Left lung (tissue), 10 donors: ENCODE results near the gene ADGRA1. TPM values are rescaled to one million over a fixed set of nuclear protein-coding genes. Genes with fewer than 3 reads are reported as not detected.

Source experiments
- ATAC-seq: fragments of 200-7000 bp; cut with Tn5 transposase; one replicate; pipeline ENCODE4 v1.9.1; 2020; ENCODE audit warnings: moderate library complexity
- DNase-seq, 4 donors: peaks; one replicate each; pipeline ENCODE4 v3.0.0-alpha.2; 2013 to 2020
- H3K27ac ChIP-seq, 2 donors: fragments of 200-600 bp; sonication (generic) in 1 of 2; one replicate each; pipeline versions ENCODE4 v1.5.0 to v1.8.0; 2020 to 2021
- H3K27me3 ChIP-seq, 2 donors: fragments of 200-600 bp; sonication (generic) in 1 of 2; one replicate each; pipeline versions ENCODE4 v1.5.0 to v1.8.0; 2020 to 2021
- H3K36me3 ChIP-seq, 2 donors: fragments of 200-600 bp; sonication (generic) in 1 of 2; one replicate each; pipeline versions ENCODE4 v1.5.0 to v1.8.0; 2020 to 2021
- H3K4me1 ChIP-seq, 2 donors: fragments of 200-600 bp; one replicate each; pipeline ENCODE4 v1.8.0; 2021
- H3K4me3 ChIP-seq, 2 donors: fragments of 200-600 bp; sonication (generic) in 1 of 2; one replicate each; pipeline versions ENCODE4 v1.5.0 to v1.8.0; 2020 to 2021; ENCODE audit warnings: mild to moderate bottlenecking in 1 of 2
- H3K9me3 ChIP-seq, 2 donors: fragments of 200-600 bp; sonication (generic) in 1 of 2; one replicate each; pipeline versions ENCODE4 v1.5.0 to v1.8.0; 2020 to 2021
- intact Hi-C, 2 donors: fragments of 100-400 bp; cut with DNase I; formaldehyde crosslinking; loops; one replicate each; pipeline versions ENCODE4 v1.11.2 to v1.14.2; 2022
- polyA plus RNA-seq, 6 donors: library from polyadenylated mRNA; unstranded; fragments of 120-200 nt; gene quantifications; one replicate each; pipeline ENCODE4 v1.2.1, GENCODE V29; 2013; ENCODE audit not compliant: insufficient read length in 6 of 6
- total RNA-seq, 2 donors: library from RNA; stranded (reverse); fragmentation: NEBNext Ultra II Directional; extraction: Animal tissue kit (Norgen Biotek cat#: 25700); gene quantifications; one replicate each; pipeline ENCODE4 v1.2.1, GENCODE V29; 2021
- TF ChIP-seq, protein P1 (sequence below), 2 donors: fragments of 200-600 bp; sonication (generic) in 1 of 2; IDR thresholded peaks; one replicate each; pipeline versions ENCODE4 v1.5.0 to v1.8.0; 2021; ENCODE audit warnings: antibody characterized with exemption in 2 of 2
- donor health status: DM: no; HTN: yes; CAD: no.
- donor health status: DM: no; HTN: no; CAD: no.

Gene ADGRA1
- total and polyA plus RNA-seq, 8 donors = 0.07 to 0.24 (median 0.09) TPM; not detected in 1

DNA sequence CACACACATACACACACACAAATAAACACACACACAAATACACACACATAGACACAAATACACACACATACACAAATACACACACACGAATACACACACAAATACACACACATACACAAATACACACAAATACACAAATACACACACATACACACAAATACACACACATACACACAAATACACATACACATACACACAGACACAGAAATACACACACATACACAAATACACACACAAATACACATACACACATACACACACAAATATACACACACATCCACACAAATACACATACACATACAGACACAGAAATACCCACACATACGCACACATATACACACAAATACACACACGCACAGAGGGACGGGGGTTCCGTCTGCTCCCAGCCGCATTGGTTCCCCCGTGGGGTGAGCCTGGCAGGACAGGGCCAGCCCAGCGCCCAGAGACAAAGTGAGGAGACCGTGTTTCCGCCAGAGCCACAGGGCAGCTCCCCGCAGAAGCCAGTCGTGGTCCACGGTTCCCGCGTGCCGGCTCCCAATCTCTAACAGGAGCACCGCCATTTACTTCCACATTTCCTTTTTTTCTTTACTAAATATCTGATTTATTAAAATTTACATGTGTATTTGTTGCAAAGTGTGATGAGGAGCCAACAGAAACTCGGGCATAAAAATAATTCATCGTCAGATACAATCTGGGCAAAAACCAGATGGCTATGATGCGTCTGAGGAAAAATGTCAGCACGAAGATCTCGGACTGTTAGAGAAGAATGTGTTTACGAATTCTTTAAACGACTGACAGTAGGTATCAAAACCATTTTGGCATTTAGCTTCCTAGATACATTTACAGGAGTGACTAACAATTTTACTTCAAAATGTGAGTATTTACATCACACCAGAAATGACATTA is 69.2 kb downstream of the ADGRA1 start:
- no peak overlapping the region for H3K4me3 ChIP-seq
- H3K27me3 ChIP-seq = peaks cover 5 to 60% of the 10 kb centered on the region in 2 donors
- H3K9me3 ChIP-seq = no peaks in the 10 kb centered on the region
- DNase-seq (peak in 1 of 4 donors; percentile 64), ATAC-seq (no peak)
- H3K27ac ChIP-seq = no peak overlapping the region
- H3K4me1 ChIP-seq = peaks cover 0 to 7% of the 10 kb centered on the region in 2 donors
- intact Hi-C loops = no loop called here
- TF ChIP-seq, protein P1, sequence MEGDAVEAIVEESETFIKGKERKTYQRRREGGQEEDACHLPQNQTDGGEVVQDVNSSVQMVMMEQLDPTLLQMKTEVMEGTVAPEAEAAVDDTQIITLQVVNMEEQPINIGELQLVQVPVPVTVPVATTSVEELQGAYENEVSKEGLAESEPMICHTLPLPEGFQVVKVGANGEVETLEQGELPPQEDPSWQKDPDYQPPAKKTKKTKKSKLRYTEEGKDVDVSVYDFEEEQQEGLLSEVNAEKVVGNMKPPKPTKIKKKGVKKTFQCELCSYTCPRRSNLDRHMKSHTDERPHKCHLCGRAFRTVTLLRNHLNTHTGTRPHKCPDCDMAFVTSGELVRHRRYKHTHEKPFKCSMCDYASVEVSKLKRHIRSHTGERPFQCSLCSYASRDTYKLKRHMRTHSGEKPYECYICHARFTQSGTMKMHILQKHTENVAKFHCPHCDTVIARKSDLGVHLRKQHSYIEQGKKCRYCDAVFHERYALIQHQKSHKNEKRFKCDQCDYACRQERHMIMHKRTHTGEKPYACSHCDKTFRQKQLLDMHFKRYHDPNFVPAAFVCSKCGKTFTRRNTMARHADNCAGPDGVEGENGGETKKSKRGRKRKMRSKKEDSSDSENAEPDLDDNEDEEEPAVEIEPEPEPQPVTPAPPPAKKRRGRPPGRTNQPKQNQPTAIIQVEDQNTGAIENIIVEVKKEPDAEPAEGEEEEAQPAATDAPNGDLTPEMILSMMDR (IDR thresholded peaks at IDR 0.05) = no peak
- no peaks in the 10 kb centered on the region for H3K36me3 ChIP-seq

- Histone ChIP-seq H3K27me3 (peaks cover 5 to 66% of the 10 kb centered on the region in 2 donors), H3K9me3 (no peaks in the 10 kb centered on the region), H3K36me3 (no peaks in the 10 kb centered on the region), H3K4me3 (no peak overlapping the region), H3K4me1 (peaks cover 0 to 7% of the 10 kb centered on the region in 2 donors), H3K27ac (no peak overlapping the region)
- TF ChIP-seq, protein P1 (IDR thresholded peaks at IDR 0.05) = no peak
- ATAC-seq = no peak
- DNase-seq = peak in 1 of 4 donors; percentile 74
- intact Hi-C loops = no loop called here
Observed at GRCh38 chr10:133157662-133158436, 70.1 kb downstream of the ADGRA1 start.

- no peaks in the 10 kb centered on the region for H3K9me3 ChIP-seq
- no peak overlapping the region for H3K27ac ChIP-seq
- ATAC-seq = no peak
- peaks cover 5 to 66% of the 10 kb centered on the region in 2 donors for H3K27me3 ChIP-seq
- peaks cover 0 to 7% of the 10 kb centered on the region in 2 donors for H3K4me1 ChIP-seq
- H3K4me3 ChIP-seq = no peak overlapping the region
- DNase-seq = no peak
- intact Hi-C loops = no loop called here
- no peaks in the 10 kb centered on the region for H3K36me3 ChIP-seq
- TF ChIP-seq, protein P1 (IDR thresholded peaks at IDR 0.05) = no peak
Observed at GRCh38 chr10:133158437-133158755, 70.7 kb downstream of the ADGRA1 start.

DNA sequence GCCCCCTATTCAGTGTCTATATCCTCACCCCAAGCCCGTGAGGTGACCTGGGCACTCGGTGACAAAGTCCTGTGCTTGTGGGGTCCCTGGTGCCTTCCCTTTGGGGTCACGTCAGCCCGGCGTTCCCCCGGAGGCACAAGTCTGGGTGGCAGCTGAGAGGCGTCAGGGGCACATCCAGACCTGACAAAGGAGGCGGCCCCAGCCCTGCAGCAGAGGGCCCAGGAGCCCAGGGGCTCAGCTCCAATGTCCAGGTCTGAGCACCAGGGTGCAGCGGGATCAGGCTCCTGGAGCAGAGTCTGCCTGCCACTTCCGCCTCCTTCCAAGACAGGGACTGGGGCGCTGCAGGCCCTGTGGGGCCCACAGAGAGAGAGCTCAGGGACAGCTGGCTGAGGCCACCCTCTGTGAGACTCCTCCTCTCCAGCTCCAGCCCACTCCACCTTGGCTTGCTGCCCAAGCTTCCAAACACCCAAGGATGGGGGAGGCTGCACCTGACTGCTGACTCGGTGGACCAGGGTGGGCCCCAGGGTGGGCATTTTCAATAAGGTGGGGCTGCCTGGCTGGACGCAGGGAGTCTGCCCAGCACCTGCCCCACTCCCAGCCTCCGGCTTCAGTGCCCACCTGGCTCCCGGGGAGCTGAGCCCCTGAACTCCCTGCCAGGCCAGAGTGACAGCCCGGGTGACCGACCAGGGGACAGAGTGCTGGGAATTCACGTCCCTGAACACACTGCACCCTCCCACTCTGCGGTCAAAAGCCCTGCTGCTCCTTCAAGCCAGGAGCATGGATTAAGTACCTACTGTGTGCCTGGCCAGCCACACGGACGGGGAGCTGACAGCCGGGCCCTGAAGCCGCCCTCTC is 71.3 kb downstream of the ADGRA1 start:
- intact Hi-C loops = no loop called here
- Histone ChIP-seq H3K9me3 (no peaks in the 10 kb centered on the region), H3K4me1 (peaks cover 0 to 7% of the 10 kb centered on the region in 2 donors), H3K27me3 (peaks cover 5 to 68% of the 10 kb centered on the region in 2 donors), H3K4me3 (no peak overlapping the region), H3K36me3 (no peaks in the 10 kb centered on the region), H3K27ac (no peak overlapping the region)
- DNase-seq (peak in 2 of 4 donors; percentile 68 to 71), ATAC-seq (peak; percentile 13)
- TF ChIP-seq, protein P1 (IDR thresholded peaks at IDR 0.05) = no peak
